GM18508 (cell line): ENCODE results near the gene THOC2.
"Not testable (repeated sequence)": the region's sequence is repeated elsewhere in the genome, so short reads cannot be mapped to it uniquely, and the experiment has no call there.

Experiments used
- ATAC-seq: cut with Tn5 transposase; IDR thresholded peaks from one replicate; pipeline ENCODE4 v1.9.1; 2021; ENCODE audit warnings: moderate number of reproducible peaks; ENCODE audit not compliant: insufficient read depth, unreplicated experiment

The THOC2 gene

DNA sequence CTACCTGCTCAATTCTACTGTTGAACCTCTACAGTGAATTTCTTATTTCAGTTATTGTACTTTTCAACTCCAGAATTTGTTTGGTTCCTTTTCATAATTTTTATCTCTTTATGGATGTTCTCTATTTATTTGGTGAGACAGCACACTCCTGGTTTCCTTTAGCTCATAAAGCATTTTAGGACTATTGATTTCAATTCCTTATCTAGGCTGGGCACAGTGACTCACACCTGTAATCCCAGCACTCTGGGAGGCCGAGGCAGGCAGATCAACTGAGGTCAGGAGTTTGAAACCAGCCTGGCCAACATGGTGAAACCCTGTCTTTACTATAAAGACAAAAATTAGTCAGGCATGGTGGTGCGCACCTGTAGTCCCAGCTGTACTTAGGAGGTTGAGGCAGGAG lies 57.7 kb downstream of the THOC2 start:
- ATAC-seq = no peak

DNA sequence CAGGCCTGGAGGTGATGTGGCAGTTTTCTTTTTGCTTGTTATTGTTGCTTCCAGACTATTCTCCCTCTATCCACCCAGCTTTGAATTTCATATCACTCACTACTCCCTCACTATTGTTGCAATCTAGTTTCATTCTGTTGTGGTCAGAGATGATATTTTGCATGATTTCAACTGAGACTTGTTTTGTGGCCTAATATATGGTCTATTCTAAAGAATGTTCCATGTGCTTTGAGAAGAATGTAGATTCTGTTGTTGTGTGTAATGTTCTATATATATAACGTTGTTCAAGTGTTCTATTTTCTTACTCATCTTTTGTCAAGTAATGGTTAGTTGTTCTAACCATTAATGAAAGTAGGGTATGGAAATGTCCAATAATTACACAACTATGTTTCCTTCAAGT lies 59.0 kb downstream of the THOC2 start:
- ATAC-seq = no peak

DNA sequence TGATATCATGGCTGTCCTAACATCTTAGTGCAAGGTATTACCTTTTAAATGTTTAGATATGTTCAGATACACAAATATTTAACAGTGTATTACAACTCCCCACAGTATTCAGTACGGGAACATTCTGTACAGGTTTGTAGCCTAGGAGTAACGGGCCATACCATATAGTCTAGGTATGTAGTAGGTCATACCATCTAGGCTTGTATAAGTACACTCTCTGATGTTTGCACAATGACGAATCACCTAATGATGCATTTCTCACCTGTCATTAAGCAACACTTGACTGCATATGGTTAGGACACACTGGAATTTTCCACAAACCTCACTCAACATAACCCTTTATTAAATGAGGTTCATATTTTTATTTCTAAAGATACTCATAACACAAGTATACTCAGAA lies 67.7 kb downstream of the THOC2 start:
- no peak for ATAC-seq

DNA sequence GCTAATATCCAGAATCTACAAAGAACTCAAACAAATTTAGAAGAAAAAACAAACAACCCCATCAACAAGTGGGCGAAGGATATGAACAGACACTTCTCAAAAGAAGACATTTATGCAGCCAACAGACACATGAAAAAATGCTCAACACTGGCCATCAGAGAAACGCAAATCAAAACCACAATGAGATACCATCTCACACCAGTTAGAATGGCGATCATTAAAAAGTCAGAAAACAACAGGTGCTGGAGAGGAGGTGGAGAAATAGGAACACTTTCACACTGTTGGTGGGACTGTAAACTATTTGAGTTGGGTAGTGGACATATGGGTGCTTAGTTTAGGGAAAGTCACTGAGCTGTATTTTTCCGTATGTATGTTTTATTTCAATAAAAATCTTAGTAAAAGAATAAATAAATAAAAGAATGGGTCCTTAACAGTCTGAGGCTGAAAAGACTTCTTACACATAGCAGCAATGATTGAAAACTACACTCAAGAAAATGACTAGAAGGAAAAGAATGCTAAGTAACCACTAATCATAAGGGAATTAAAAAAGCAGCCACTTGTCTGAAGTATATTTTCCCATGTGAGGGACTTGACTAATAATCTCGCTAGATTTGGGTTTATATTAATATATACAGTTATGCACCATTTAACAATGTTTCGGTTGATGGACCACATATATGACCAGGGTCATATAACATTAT lies 68.2 kb downstream of the THOC2 start:
- not testable (repeated sequence) for ATAC-seq

DNA sequence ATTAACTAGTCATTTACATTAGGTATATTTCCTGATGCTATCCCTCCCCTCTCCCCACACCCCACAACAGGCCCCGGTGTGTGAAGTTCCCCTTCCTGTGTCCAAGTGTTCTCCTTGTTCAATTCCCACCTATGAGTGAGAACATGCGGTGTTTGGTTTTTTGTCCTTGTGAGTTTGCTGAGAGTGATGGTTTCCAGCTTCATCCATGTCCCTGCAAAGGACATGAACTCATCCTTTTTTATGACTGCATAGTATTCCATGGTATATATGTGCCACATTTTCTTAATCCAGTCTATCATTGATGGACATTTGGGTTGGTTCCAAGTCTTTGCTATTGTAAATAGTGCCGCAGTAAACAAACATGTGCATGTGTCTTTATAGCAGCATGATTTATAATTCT lies 69.1 kb downstream of the THOC2 start:
- not testable (repeated sequence) for ATAC-seq

DNA sequence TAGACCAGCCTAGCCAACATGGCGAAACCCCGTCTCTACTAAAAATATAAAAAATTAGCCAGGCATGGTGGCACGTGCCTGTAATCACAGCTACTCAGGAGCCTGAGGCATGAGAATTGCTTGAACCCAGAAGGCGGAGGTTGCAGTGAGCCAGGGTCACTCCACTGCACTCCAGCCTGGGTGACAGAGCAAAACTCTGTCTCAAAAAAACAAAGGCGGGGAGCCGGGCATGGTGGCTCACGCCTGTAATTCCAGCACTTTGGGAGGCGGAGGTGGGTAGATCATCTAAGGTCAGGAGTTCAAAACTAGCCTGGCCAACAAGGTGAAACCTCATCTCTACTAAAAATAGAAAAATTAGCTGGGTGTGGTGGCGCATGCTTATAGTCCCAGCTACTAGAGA lies 76.3 kb downstream of the THOC2 start:
- ATAC-seq = not testable (repeated sequence)

DNA sequence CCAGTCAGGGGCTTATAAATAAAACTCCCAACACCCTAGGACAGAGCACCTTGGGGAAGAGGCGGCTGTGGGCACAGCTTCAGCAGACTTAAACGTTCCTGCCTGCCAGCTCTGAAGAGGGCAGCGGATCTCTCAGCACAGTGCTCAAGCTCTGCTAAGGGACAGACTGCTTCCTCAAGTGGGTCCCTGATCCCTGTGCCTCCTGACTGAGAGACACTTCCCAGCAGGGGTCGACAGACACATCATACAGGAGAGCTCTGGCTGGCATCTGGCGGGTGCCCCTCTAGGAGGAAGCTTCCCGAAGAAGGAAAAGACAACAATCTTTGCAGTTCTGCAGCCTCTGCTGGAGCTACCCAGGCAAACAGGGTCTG lies 84.1 kb downstream of the THOC2 start:
- ATAC-seq = not testable (repeated sequence)

DNA sequence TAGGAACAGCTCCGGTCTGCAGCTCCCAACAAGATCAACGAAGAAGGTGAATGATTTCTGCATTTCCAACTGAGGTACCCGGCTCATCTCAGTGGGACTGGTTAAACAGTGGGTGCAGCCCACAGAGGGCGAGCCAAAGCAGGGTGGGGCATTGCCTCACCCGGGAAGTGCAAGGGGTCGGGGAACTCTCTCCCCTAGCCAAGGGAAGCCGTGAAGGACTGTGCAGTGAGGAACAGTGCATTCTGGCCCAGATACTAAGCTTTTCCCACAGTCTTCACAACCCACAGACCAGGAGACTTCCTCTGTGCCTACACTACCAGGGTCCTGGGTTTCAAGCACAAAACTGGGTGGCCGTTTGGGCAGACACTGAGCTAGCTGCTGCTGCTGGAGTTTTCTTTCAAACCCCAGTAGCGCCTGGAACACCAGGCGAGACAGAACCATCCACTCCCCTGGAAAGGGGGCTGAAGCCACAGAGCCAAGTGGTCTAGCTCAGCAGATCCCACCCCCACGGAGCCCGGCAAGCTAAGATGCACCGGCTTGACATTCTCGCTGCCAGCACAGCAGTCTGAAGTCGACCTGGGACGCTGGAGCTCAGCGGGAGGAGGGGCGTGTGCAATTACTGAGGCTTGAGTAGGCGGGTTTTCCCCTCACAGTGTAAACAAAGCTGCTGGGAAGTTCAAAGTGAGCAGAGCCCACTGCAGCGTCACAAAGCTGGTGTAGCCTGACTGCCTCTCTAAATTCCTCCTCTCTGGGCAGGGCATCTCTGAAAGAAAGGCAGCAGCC lies 84.6 kb downstream of the THOC2 start:
- ATAC-seq = no peak

DNA sequence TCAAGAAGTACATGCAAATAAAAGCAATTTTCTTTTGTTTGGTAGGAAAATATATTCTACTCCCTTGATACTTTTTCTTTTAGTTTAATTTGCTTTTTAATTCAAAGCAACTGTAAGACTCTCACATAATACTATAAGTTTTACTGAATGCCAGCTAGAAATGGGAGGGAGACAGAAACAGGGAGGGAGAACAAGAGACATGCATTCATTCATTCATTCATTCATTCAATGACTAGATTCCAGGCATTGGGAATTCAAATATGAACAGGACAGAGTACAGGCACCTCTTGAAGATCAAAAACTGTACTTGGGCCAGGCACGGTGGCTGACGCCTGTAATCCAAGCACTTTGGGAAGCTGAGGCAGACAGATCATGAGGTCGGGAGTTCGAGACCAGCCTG lies 85.6 kb downstream of the THOC2 start:
- no peak for ATAC-seq

DNA sequence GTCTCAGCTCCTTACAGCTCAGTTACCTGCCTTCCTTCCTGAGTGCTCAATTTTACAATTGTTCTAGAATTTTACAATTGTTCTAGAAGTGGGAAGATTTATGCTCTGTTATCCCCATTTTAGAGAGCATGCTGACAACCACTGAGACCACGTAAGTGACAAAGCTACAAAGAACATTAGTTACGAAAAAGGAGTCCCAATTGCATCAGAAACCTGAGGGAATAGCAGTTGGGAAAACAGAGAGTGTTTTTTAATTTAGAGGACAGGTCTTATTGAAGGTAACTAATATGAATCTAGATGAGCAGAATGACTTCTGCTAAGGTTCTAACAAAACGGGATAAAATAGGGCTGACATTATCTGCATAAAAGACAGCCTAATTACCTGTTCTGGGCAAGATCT lies 103.3 kb downstream of the THOC2 start:
- no peak for ATAC-seq

DNA sequence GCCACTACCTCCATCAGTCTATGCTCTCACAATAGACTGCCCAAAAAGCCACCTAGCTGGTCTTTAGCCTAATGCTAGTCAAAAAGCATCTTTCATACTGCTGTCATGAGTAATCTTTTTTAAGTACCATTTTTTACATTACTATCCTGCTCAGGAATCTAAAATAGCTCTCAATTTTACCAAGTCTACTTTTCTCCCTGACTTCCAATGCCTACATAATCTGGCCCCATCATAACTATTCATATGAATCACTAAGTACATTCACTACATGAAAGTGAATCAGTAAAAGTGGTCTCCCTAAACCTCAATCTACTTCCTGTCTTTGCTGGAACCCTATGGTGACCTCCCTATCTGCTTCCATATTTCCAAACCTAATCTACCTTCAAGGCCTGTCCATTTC lies 105.9 kb downstream of the THOC2 start:
- no peak for ATAC-seq

DNA sequence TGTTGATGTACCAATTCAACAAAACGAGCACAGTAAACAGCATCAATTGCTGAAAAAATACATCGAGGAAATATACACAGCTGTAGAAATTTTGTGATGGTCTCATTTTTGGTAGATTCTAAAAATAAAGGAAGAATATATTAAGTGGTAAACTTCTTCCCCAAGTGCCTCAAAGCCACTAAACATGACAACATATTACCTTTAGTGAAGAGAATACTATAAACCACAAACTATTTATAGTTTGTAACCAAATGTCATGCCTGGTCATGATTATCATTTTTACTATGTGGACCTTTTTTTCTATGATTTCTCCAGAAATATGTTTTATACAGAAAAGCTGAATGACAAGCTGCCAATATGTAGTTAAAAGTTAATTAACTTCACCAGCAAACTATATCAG lies 106.9 kb downstream of the THOC2 start:
- ATAC-seq = no peak

DNA sequence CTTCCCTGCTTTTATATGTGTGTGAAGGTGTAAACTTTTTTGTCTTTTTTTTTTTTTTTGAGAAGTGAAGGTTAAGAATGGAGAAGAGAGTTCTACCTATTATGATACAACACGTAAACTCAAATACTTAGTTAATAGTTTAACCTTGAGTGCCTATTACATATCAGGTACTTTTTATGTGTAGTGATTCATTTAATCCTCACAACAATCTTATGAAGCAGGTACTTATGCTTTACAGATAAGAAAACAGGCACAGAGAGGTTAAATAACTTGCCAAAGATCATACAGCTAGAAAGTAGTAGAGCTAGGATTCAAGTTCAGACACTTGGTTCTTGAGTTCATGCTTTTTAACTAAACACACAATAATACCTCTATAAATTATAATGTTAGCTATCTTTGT lies 107.4 kb downstream of the THOC2 start:
- ATAC-seq = no peak

DNA sequence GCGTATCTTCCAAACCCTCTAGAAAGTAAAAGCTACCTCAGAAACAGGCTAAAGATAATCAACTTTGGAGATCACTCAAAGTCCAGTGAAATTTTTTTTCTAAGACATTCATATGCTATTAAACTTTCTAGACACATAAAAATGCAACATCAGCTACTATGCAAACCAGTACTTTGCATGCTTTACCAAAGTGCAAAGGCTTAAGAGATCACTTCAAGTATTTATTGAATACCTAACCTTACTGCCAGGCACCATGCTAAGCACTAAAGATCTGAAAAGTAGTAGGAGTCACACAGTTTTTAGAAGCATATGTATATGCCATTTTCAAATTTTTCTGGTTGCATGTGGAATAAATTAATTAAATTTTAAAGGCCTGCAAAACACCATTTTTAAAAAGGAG lies 115.8 kb downstream of the THOC2 start:
- ATAC-seq = no peak

DNA sequence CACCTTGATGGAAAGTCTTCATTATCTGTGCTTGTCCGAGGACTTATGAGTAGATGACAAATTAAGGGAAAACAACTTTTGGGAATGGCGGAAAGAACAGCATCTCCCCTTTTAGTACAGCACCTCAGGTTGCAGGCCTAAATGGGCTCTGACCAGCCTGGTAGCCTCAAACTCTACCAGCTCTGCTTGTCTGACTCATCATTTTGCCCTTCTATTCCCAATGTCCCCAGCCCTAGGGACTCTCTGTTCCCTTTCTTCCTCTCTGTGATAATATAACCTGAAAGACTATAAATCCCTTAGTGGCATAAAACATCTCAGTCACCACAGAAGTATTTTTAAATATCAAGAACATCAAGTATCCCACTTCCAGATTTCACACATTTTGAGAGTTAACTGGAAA lies 121.9 kb downstream of the THOC2 start:
- no peak for ATAC-seq

DNA sequence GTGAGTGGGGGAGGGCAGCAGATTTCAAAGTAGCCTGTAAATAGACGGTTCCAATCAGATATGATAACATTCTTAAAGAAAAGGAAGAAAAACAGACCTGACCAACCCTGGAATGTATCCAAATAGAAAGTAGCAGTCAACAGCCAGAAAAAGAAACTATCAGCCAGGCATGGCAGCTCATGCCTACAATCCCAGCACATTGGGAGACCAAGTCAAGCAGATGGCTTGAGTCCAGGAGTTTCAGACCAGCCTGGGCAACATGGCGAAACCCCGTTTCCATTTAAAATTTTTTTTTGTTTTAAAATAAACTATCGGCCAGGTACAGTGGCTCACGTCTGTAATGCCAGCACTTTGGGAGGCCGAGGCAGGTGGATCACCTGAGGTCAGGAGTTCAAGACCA lies 125.0 kb downstream of the THOC2 start:
- no peak for ATAC-seq

DNA sequence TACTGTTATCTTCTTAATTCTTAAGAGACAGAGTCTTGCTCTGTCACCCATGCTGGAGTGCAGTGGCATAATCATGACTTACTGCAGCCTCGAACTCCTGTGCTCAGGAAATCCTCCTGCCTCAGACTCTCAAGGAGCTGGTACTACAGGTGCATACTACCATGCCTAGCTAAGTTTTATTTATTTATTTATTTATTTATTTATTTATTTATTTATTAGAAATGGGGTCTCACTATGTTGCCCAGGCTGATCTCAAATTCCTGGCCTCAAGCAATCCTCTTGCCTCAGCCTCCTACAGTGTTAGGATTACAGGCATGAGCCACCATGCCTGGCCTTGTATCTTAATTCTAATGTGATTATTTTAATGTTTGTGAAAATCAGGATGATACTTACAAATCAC lies 125.6 kb downstream of the THOC2 start:
- ATAC-seq = no peak

DNA sequence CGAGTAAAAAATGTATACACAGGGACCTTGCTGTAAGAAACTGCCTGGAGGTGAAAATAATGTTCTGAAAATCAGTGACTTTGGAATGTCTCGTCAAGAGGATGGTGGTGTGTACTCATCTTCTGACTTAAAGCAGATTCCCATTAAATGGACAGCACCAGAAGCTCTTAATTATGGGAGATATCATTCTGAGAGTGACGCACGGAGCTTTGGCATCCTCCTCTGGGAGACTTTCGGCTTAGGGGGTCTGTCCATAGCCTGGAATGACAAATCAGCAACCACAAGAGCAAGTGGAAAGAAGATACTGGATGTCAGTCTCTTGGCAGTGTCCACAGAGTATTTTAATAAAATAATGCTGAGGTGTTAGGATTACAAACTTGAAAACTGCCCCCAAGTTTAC lies 129.4 kb downstream of the THOC2 start:
- ATAC-seq = no peak

DNA sequence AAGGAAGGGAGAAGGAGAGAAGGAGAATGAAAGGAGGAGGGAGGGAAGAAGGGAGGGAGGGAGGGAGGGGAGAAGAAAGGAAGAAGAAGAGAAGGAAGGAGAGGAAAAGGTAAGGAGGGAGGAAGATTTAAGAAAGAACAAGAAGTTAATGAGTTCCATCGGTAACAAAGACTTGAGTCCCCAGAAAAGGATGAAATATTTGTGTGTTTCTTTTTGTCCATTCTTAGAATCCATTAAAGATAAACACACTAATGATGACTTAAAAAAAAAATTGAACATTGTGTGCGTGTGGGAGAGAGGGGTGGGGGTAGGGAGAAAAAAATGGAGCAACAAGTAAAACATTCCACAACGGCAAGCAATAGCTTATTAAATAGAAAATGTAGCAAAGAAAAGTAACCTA lies 131.4 kb downstream of the THOC2 start:
- ATAC-seq = no peak

DNA sequence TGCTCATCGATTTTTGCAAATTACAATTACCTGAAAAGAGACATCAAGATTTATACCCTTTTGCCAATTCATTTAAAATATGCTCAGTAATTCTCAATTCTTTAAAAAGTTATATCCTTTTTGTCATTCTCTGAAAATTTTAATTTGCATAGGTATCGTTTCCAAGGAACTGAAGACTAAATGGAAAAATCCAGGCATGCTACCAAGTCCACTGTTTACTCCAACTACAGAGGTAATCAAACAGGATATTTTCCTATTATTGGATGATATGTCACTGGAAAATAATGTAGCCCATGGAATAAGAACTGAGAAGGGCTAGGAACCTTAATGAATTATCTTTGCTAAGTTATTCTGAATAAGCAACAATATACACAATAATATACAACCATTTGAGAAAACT lies 132.7 kb downstream of the THOC2 start:
- ATAC-seq = no peak

DNA sequence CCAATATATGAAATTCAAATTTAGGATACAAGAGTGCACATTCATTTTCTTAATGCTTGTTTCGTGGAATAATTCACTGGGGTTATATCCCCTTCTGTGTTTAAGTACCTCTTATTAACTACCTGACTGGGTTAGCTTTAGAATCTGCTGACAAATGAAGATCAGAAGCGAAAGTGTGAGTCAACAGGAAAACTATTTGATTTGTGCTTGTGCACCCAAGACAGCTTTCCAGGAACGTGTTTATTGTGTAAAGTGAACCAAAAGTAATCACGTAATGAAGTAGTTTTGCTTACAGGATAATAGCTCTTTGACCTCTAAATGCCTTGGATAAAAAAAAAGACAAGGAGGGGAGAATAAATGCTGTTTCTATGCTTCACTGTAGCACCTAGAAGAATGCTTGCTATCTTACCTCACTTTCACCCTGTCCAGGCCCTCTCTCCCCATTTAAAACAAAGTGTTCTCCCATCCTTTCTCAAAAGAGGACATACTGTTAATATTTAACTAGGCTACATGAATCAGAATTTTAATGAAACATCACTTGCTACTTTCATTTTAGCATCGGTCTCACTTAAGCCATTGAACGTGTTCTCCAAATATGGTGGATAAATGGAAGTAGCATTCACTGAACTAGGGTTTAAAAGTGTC lies 141.9 kb downstream of the THOC2 start:
- ATAC-seq = no peak

DNA sequence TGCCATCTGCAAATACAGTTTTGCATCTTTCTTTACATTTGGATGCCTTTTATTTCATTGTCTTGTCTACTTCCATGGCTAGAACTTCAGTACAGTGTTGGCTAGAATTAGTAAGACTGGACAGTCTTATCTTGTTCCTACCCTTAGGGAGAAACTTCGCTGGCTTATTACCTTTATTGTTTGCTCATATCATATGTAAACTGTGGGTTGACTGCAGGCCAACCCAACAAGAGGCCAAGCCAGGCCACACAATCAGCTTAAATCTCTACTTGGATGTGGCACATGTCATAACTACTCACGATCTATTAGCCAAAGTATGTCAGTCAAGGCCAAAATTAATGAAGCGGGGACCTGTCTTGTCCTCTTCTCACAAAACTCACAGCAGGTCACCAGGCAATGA lies 144.1 kb downstream of the THOC2 start:
- no peak for ATAC-seq
